Measurements from ENCODE around the gene CEP290.
"Not testable (repeated sequence)": the region's sequence is repeated elsewhere in the genome, so short reads cannot be mapped to it uniquely, and the experiment has no call there.

The CEP290 gene

DNA sequence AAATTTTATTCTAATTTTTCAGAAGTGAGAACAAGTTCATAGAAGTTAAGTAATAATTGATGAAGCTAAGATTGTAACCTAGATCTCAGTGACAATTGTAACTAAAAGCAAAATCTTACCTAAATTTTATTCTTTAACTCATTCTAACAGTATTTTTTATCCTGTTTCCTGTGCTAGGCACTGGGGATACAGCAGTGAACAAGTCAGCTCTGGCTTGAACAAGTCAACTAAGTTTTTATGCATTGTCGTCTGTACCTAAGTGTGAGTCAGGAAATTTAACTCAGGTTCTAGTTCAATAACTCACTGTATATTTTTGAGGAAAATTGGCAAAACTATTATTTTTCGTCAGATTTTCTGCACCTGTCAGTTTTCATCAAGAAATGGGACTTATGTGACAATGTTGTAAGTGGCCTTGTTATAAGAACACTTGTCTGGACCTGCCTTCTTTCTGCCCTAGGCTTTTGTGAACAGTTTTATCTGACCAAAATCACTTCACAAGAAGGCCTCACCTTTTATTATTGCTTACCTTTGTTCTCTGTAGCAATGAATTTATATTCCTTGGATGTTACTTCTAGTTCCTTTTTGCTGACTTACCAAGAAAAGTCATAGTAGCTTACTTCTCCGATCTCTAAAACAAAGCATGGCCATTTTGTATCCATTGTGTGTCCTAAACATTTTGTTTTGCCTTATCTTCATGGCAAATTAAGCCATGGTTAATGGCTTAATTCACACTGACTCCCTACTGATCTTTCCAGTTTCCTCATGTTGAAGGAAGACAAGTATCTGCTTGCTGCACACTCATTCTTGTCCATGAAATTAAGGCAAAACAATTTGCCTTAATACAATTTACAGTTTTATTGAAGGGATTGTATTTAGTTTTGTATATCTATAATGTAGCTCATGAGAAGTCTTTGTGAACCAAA lies 2.9 kb upstream of the CEP290 start:
- DNase-seq (ENCODE audit: low spot score) = peak; percentile 3

DNA sequence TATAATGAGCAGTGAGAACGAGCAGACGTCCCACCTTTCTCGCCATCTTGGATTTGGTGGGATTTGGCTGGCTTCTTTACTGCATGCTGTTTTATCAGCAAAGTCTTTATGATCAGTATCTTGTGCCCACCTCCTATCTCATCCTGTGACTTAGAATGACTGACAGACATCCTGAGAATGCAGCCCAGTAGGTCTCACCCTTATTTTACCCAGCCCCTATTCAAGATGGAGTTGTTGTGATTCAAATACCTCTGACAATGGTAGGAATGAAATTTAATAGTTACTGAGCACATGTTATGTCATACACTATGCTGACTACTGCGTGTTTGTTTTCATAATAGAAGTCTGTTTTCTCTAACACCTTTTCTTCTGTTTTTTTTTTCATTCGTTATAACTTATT lies 2.1 kb upstream of the CEP290 start:
- DNase-seq (ENCODE audit: low spot score) = no peak

DNA sequence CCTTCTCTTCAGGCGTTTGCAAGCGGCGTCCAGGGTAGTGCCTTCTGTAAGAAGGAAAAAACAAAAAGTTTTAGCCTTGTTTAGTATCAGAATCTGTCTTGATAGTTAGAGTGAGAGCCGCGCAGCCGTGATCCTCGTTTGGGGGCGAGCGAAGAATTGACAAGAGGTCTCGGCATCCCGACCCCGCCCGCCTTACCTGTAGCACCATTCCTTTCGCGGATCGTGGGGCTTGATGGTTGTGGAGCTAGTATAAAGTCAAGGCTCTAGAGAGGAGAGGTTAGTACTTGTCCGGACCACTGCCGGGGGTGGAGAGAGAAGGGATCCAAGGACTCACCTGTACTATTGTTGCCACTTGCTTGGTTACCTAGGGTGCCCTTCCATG lies 713 bp upstream of the CEP290 start:
- peak; percentile 31 for DNase-seq (ENCODE audit: low spot score)

DNA sequence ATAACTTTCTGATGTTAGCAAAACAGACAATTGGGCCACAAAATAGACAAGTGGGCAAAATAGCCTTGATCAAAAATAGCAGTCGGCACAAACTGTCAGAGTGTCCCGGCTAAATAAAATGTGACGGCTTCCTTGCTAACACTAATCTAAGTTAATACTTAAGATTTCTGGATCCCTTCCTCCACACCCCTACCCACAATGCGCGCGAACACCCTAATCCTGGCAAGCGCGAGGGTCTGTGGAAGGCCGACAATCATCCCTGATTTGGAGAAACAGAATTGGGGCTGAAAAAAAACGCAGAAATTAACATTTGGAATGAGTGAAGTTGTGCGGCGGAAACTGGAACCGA lies 489 bp downstream of the CEP290 start:
- DNase-seq (ENCODE audit: low spot score) = no peak

DNA sequence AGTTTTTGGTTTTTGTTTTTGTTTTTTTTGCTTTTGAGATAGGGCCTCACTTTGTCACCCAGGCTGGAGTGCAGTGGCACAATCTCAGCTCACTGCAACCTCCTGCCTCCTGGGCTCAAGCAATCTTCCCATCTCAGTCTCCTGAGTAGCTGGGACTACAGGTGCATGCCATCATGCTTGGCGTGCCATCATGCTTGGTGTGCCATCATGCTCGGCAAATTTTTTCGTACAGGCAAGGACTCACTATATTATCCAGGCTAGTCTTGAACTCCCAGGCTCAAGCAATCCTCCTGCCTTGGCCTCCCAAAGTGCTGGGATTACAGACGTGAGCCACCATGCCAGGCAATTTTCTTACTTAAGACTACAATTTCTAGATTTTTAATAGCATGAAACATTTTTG lies 2.2 kb downstream of the CEP290 start:
- DNase-seq (ENCODE audit: low spot score) = not testable (repeated sequence)

DNA sequence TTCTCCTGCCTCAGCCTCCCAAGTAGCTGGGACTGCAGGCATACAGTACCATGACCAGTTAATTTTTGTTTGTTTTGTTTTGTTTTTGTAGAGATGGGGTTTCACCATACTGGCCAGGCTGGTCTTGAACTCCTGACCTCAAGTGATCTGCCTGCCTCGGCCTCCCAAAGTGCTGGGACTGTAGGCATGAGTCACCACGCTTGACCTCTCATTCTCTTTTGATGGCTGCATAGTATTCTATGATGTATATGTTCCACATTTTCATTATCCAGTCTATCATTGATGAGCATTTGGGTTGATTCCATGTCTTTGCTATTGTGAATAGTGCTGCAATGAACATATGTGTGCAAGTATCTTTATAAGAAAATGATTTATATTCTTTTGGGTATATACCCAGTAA lies 8.7 kb downstream of the CEP290 start:
- not testable (repeated sequence) for DNase-seq (ENCODE audit: low spot score)

DNA sequence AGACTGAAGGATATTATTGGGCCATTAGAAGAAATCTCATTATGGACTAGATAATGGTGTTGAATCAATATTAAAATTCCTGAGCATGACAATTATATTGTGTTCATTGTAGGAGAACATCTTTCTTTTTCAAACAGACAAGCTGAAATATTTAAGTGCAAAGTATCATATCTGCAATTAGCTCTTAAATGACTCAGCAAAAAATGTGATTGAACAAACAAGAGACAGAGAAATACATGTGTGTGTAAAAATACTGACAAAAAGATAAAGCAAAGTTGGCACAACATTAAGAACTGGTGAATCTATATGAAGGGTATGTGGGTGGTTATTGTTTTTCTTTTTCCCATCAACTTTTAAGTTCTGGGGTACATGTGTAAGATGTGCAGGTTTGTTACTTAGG lies 9.5 kb downstream of the CEP290 start:
- DNase-seq (ENCODE audit: low spot score) = no peak

DNA sequence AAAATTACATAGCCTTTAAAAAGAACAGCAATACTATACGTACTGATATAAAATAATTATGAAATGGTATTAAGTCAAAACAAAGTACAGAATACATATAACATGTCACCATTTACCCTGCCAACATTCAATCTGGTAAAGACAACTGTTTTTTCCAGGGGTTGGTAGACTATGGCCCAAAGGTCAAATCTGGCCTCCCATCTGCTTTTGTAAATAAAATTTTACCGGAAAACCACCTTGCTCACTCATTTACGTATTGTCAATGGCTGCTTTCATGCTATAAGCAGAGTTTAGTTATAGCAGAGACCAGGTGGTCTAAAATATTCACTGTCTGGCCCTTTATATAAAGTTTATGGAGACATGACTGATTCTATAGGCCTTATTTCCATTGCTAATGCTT lies 14.0 kb downstream of the CEP290 start:
- DNase-seq (ENCODE audit: low spot score) = no peak

DNA sequence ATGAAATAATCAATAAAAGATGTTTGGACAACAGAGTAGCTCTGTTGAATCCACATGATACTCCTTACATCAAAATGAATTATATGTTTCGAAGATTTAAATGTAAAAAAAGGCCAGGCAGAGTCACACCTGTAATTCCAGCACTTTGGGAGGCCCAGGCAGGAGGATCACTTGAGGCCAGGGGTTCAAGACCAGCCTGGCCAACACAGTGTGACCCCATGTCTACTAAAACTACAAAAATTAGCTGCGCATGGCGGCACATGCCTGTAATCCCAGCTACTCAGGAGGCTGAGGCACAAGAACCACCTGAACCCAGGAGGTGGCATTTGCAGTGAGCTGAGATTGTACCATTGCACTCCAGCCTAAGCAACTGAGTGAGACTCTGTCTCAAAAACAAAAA lies 14.8 kb downstream of the CEP290 start:
- DNase-seq (ENCODE audit: low spot score) = no peak

DNA sequence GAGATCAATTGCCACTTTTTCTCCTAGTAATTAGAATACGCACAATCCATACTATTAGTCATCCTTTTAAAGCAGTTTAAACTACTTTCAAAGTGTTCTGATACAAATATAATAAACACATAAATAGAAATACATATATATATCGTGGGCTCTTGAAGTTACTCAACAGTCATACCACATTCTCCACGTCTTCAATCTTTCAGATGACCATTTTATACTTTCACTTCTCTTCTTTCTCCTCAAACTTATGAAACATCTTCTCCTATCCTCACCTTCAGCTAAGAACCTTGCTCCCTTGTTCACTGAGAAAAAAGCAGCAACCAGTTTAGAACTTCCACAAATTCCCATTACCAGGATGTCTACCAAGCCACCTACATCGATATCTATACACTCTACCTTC lies 19.2 kb downstream of the CEP290 start:
- no peak for DNase-seq (ENCODE audit: low spot score)

DNA sequence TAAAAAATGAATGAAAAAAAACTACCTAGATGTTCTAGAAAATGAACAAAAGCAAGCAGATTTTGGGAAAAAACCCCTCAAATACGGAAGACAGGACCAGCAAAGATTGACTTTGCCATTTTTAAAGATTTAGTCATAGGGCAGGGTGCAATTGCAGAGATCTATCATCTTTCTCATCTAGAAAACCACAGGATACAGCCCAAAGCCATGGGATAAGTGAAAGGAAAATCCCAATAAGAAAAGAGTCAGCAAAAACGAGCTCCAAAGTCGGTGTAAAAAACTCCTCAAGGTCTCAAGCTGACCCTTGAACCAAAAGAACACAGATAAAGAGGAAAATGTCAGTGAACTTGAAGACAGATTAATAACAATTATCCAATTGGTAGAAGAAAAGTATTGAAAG lies 28.0 kb downstream of the CEP290 start:
- no peak for DNase-seq (ENCODE audit: low spot score)

DNA sequence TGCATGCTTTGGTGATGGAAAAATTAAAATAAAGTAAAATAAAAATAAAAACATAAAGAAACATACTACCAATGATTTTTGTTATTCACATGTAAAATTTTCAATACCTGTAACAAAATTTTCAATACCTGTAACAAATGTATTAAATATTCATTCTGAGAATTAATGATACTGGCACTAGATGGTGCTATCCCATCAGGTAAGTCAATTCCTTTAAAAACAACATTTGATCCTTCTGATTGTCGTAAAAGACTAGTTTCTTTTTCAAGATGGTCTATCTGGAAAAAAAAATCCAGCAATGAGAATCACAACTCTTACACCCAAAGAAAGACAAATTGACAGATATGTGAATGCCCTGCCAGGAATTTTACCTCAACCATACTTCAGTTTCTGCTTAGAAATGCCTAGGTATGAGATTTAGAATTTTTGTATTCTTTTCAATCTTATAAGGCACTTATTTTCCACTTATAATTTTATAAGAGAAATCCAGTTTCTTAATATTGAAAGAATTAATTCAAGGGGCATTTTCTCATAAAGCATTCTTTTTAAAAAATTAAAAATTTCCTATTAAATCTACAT lies 30.7 kb downstream of the CEP290 start:
- DNase-seq (ENCODE audit: low spot score) = peak; percentile 66

DNA sequence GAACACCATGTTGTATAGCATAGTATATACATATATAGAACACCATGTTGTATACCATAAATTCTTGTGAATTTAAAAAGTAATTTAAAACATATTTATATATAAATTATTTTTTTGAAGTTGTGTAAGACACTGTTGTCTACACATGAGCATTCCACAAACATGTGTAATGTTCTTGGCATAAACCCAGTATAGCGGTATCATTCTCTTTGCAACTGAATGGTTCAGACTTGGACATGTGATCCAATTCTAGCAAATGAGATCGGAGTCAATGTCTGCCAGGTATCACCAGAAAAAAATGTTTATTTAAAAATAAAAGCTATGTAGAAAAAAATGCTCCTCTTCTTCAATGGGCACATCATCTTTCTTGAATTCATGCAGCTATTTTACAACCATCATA lies 33.9 kb downstream of the CEP290 start:
- peak; percentile 13 for DNase-seq (ENCODE audit: low spot score)

DNA sequence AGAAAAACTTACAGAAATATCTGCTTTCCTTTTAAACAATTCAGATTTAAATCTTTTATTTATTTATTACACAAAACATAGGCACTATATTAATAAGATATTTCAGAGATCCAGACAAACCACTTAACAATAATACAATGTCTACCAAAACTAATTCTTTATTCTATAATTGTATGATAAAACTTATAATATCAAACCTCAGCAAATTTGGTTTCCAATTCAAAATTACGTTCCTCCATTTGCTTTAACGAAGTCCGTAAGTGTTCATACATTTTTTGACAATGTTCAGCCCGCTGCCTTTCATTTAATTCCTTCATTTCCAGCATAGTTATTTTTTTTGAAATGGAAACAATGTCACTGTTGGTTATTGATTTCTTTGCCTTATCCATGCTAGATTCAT lies 48.3 kb downstream of the CEP290 start:
- DNase-seq (ENCODE audit: low spot score) = no peak

DNA sequence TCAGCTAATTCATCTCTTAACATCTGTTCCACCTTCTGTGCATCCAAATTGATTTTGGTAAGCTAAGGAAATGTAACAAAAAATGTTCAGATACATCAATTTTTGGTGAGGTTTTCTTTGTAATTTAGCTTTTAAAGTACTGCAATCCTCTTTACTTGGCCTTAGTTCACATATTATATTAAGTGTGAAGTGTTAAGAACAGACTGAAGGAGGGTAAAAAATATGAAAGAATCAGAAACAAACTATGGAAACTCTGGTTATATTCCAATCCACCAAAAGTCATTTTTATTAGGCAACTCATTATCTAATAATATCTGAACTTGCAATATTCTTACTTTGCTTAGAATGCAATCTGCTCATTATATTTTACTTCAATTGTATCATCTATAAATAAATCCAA lies 49.1 kb downstream of the CEP290 start:
- DNase-seq (ENCODE audit: low spot score) = no peak

DNA sequence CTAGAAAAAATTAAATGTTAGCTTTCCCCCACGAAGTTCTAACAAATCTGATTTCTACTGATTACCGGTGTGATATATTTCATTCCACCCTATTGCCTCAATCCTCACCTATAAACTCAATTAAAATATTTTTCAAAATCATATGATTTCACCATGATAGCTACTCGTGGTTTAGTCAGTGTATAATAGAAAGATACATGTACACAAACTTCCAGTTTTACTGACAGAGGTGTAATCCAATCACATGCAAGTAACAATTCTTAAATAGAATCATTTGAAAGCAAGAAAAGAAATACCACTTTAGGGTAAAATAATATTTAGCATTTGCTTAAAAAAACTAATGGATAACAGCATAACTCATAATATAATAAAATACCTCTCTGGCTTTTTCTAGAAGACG lies 57.7 kb downstream of the CEP290 start:
- DNase-seq (ENCODE audit: low spot score) = no peak

DNA sequence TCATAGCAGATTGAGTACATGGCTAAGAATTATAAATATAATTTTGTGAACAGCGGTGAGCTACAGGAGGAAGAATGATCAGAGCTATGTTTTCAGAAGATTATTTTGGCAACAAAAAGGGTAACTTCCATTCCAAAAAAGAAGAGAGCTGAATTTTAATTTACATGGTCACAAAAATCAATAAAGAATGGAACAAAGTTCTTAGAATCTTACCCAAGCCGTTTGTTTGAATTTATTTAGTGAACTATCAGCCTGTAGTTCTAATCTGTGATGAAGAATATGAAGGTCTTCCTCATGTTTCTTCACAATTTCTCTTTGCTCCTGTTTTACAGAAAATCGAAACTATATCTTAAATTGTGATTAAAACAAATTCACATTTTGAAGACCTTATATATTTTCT lies 58.3 kb downstream of the CEP290 start:
- no peak for DNase-seq (ENCODE audit: low spot score)

DNA sequence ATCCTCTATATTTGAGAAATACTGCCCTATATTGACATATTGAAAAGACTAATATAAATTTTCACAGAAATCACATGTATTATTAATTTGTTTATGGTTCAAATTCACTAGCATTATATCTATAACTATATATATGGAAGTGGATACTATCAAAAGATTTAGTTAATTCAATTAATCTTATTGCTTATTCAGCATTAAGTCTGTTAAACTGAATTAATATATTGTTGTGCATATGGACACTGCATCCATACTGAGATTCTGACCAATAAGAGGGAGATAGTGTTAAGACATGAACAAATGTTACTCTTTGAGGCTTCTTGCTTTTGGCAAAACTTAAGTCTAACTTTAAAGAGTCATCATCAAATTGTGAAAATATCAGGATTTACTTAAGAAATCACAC lies 60.6 kb downstream of the CEP290 start:
- no peak for DNase-seq (ENCODE audit: low spot score)

DNA sequence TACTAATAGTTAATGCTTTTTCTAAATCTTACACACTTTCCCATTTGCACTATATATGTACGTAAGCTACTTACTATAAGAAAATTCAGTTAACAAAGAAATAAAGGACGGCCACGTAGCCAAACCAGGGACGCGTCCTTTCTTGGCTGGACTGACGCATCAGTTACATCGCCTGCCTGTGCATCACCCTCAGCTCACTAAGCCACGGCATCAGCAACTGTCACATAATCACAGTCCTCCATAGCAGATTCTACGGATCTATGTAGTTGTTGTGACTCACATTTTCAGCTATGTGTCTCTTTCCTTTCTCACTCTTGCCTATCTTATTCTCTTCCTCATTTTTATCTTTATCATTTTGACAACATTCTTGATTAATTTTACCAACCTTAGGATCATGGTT lies 74.6 kb downstream of the CEP290 start:
- DNase-seq (ENCODE audit: low spot score) = no peak

DNA sequence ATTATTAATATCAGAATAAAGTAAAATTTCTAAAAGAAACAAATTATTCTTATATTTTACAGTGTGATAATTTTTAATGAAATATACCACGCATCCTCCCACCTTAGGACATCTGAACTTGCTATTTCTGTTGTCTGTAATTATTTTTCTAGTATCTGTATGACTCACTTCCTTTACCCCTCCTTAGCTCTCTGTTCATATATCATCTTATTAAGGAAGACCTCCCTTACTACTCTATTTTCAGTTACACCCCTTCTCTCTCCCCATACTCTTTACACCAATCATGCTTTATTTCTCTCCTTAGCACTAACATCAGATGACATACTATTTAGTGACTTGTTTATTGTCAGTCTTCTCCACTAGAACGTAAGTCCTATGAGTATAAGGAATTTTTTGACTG lies 78.5 kb downstream of the CEP290 start:
- peak; percentile 7 for DNase-seq (ENCODE audit: low spot score)

DNA sequence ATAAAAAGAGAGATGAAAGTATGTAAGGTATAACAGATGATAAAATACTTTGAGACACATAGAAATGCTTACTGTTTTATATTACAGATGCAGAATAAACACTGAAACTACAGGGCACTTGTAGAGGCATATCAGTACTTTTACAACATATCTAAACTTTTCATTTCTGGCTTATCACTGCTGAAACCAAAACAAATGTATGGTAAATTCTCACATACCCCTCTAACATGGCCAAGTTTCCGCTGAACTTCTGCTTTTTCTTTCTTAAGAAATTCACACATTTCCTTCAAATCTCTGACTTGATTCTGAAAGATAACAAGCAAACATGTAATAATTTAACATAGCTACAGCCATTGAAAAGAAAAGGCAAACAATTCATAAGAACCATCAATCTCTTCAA lies 79.4 kb downstream of the CEP290 start:
- no peak for DNase-seq (ENCODE audit: low spot score)

DNA sequence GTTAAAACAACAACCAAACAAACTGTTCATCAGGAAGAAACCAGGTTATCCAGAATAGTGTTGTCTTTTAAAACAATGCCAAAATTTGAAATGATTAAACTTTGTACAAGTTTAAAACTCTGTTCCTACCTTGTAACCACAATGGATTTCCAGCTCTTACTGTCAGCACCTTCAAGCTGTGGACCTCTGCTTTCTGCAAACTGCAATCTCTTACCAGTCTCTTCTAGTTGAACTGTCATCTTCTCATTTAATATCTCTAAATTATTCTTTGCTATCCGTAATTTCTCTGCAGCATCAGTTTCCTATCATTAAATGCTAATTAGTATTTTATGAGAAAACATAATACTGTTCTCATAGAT lies 83.2 kb downstream of the CEP290 start:
- DNase-seq (ENCODE audit: low spot score) = peak; percentile 24

DNA sequence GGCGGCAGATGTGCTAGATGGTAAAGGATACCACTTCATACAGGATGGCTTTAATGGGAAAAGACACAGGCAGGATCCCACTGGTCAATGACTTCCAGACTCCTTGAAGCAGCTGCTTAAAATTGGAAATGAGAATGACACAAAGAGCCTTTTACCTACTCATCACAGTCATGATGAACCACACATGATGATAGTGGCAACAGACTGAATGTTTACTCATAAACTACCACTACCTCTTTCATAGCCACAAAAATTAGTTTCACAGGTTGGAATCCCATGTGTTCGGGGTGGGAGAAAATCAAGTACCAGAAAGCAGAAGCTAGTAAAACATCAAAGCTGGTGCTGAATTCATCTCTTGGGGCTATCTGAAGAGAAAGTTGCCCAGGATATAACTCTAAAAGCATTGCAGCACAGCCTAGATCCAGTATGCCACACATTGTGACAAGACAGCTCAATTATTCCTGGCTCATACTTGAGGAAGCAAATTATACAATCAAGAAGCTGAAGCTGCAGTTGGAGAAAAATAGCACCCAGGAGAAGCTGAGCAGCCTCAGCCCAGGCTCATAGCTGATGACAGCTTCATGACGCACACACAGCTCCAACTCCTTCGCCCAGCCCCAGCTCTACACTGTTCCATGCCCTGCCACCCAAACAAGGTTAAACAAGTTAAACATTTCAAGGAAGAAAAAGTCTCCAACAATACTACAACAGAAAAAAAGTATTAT lies 83.7 kb downstream of the CEP290 start:
- DNase-seq (ENCODE audit: low spot score) = peak; percentile 85

All from kidney tubule cell (primary cell).